GM19099 (cell line): Measurements from ENCODE around the gene LYRM4.

ENCODE experiments used
- POLR2A ChIP-seq: IDR thresholded peaks from 3 replicates; pipeline ENCODE4 v1.6.1; 2011; ENCODE audit warnings: low read depth; ENCODE audit not compliant: insufficient read length; ENCODE audit errors: extremely low read depth

LYRM4 gene

DNA sequence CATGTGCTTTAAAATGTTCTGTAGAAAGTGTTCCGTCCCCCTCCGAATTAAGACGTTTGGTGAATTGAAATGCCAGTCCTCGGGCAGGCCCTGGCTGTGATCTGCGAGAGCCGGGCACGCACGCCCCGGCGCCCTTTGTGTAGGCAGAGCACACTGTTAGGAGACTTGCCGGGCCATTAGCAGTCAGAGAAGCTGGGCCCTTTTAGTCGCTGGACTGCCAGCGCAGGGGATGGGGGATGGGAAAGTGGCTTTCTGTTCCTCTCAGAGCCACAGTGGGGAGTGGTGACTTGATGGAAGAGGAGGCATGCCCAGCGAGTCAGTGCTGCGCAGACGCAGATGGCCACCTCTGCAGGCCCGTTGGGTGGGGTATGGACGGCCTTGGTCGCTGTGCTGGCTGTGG, 173.4 kb downstream of the LYRM4 start:
- no peak for TF ChIP-seq POLR2A

- no peak for TF ChIP-seq POLR2A
These were observed 174.4 kb downstream of the LYRM4 start for GRCh38 chr6:5086294-5086890.

GRCh38 chr6:5085648-5086293, 175.0 kb downstream of the LYRM4 start:
- TF ChIP-seq POLR2A = no peak

DNA sequence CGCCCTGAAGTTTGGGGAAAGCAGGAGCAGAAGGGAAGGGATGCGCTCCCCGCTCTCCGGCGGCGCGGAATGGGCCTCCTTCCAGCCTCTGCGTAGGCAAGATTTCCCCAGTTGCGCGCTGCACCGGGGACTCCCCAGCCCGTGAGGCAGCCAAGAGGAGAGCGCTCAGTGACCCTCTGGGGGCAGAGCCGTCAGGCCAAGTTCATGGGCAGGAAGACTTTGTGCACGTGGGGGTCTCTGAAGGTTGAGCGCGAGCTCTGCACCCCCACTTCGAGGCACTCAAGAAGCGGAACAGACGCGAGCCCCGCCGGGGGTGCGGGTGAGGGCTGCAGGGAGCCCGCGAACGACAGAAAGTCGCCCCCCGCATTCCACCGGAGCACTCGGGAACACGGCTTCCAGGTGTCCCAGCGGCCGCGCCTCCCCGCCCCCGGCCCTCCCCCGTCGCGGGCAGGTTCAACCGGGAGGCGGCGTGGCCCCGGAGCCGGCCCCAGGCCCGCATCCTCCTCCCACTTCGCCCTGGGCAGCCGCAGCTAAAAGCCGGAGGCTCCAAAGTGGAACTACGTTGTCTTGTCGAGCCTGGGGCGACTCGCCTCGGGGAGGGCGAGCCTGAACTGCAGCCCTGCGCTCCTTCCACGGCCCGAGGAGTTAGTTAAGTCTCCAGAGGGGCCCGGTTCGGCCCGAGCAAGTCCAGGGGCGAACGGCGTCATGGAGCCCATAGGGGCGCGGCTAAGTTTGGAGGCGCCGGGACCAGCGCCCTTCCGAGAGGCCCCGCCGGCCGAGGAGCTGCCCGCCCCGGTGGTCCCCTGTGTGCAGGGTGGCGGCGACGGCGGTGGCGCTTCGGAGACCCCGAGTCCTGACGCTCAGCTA, 175.7 kb downstream of the LYRM4 start, which contains the start of gene PPP1R3G:
TSS of gene PPP1R3G (plus strand) at position 561 of the 867 bp plus-strand sequence. CDS start at position 706, 145 bp downstream.
- TF ChIP-seq POLR2A = no peak

DNA sequence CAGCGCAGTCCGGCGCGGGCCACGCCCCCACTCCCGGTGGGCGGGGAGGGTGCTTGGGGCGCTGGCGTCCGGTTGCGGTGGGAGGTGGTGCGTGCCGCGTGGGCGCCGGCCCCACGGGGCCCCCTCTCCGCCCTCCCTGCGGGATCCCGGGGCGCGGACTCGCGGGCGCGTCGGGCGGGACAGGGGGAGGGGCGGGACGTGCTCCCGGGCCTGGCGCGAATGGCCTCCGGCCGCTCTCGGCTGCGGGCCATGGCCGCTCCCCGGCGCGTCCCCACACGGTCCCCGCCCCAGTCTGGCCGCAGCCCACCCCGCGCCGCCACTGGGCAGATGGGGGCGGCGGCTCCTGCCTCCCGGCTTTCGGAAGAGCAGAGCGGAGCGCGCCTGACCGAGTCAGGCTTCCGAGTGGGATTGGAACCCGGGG, 176.4 kb downstream of the LYRM4 start:
- TF ChIP-seq POLR2A = no peak

- no peak for TF ChIP-seq POLR2A
These were observed 176.9 kb downstream of the LYRM4 start for GRCh38 chr6:5083813-5084359.

- no peak for TF ChIP-seq POLR2A
These were observed 177.5 kb downstream of the LYRM4 start for GRCh38 chr6:5083307-5083583.

DNA sequence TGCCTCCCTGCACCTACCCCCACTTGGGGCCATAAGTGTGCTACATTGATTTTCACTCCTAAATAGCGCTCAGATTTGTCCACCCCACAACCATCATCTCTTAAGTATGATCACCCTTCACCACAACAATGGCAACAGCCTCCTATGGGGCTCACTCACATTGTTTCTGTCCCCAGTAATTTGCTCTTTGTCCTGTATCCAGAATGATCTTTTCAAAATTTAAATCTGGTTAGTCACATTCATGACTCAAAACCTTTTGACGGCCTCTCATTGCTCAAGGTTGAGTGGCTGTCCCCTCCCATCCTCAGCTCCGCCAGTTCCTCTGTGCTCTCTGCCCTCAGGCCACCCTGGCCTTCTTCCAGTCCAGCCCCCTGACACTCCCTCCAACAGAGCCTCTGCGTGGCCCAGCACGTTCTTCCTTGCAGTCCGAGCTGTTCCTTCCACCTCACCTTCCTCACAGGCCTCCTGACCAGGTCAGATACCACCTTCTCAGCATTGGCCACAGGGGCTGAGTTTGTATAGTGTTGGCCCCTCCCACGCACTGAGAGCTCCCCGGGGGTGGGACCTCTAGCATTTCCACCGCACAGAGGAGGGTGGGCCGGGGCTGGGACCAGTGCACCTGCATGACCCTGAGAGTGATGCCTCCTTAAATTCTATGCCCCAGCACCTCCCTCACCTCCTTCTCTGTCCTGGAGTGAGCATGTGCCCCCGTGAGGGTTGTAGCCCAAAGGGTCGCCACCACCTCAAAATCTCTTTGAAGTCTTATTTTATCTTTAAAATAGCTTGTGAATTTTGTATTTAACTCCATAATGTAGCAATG, 178.1 kb downstream of the LYRM4 start:
- TF ChIP-seq POLR2A = no peak

DNA sequence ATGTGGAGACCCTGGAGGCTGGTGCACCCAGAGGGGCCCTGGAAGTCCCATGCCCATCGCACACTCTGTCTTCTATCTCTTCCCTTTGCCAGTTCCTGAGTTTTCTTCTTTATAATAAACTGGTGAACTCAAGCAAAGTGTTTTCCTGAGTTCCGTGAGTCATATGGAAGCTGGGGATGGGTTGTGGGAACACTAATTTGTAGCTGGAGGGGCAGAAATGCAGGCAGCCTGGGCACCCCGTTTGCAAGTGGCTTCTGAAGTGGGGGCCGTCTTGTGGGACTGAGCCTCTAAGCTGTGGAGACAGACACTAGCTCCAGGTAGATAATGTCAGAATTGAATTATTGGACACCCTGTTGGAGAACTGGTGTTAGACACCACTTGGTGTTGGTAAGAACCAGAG, 178.8 kb downstream of the LYRM4 start:
- no peak for TF ChIP-seq POLR2A

DNA sequence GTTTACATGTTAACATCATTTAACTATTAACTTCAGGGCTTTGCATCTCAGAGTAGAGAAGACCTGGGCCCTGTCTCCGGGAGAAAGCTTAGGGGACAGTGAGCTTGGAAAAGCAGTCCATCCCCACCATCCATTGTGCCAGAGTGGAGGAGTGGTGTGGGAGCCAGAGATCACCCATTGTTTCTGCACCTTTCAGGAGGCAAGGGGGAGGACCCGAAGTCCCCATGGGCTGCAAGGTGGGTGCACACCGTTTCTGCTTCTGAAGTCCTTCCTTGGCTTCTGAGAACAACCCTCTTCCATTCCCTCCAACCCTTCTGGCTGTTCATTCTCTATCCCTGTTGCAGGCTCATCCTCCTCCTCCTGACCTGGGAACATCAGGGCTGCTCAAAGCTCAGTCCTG, 179.6 kb downstream of the LYRM4 start:
- TF ChIP-seq POLR2A = no peak

DNA sequence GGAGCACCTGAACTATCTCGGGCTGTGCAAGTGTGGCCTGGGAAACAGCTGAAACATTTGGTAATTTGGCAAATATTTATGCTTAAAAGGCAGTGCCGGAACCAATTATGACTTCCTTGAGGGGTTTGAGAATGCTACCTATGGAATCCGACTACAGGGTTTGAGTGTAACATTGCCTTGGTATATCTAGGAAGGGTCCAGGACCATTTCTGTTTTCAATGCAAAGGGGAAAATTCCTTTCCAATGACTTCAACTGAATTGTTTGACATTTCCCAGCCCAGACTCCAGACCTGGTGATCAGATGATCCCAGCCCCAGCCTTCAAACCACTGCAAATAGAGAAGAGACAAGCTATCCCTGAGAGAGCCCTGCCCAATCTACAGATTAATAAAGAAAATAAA, 180.2 kb downstream of the LYRM4 start:
- TF ChIP-seq POLR2A = no peak

DNA sequence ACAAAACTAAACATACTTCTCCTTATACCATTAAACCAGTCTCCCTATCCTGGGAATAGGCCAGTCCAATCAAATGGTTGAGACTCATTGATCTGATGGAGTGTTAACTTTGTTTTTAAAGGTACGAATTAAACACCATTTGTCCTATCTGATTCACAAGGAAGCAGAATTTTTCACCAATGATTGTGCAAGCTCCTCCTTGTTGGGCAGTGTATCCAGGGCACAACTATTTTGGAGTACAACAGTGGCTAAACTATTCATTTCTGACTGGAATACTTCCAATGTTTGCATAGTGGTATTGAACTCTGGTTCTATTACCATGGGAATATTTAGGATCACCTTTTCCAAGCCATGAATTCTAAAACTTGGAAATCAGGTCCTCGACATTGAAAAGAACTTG, 181.1 kb downstream of the LYRM4 start:
- no peak for TF ChIP-seq POLR2A

DNA sequence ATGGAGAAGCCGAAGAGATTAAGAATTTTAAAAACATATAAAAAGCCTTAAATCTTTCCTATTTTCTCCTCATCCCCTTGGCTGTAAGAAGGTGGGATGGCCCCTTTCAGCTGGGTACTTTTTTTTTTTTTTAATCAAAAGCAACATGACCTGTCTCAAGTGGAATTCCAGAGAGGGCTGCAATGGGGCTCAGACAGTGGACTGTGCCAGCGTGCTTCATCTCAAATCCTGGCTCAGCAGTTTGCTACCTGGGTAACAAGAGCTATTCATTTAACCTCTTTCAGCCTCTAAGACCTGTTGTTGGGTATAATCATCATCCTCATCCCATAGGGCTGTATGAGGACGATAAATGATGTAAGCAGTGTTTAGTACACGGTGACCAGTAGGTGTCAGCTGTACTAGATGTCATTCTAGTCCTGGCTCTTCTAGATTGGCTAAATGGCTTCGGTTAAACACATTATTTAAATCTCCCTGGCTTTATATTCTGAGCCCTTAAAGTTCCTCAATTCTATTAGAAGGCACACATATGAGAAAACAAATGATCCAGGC, 182.6 kb downstream of the LYRM4 start:
- no peak for TF ChIP-seq POLR2A

- no peak for TF ChIP-seq POLR2A
These were observed 183.8 kb downstream of the LYRM4 start for GRCh38 chr6:5076931-5077330.

GRCh38 chr6:5073992-5074391, 186.8 kb downstream of the LYRM4 start:
- TF ChIP-seq POLR2A = no peak
